Measurements from ENCODE around the gene TRAPPC2L.

Gene TRAPPC2L

DNA sequence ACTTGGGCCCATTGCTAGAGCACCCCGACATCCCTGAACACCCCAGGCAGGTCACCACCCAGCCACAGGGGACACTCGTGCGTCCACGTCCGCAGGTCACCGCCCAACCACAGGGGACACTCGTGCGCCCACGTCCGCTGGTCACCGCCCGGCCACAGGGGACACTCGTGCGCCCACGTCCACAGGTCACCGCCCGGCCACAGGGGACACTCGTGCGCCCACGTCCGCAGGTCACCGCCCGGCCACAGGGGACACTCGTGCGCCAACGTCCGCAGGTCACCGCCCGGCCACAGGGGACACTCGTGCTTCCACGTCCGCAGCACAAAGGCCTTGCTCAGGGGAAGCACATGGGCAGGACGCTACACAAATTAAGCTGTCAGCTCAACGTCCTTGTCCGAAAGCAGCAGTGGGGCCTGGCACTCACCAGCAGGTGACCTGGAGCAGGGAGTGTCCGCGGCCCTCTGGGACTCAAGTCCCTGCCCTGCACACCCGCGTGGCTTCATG is 17.8 kb upstream of the TRAPPC2L start:
- no peak for DNase-seq (ENCODE audit: low read depth)

DNA sequence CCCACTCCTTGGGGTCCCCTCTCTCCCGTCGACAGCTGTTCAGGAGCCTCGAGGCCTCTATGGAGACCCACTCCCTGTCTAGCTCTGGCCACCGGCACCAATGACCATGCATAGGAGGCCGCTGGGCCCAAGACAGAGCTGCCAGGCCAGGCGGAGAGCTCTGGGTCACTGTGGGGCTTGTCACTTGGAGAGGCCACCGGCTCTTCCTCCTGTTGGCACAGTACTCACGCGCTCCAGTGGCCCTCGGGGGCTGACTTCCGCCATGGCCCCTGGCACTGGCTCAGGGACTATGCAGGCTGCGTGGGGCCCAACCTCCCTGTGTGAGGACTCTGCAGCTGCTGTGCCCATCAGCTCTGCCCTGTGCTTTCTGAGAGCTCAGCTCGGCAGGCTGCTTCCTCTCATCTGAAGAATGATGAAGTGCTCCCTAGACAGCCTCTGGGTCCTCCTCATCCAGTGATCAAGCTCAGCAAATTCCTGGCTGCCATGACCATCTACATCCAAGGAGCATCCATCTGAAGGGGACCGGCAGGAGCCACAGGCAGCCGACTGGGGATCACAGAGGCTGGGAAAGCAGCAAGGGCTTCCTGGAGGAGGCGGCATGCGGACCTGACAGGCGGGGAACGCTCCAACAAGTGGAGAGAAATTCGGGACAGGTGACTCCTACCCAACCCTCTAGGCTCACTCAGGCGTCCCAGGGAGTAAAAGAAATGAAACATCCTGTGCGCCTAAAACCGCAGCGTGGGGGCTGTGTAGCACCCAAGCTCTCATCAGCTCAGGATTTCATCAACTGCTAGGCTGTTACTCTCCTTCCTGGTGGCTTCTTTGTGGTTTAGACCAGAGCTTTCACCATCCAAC is 17.0 kb upstream of the TRAPPC2L start:
- DNase-seq (ENCODE audit: low read depth): no peak

DNA sequence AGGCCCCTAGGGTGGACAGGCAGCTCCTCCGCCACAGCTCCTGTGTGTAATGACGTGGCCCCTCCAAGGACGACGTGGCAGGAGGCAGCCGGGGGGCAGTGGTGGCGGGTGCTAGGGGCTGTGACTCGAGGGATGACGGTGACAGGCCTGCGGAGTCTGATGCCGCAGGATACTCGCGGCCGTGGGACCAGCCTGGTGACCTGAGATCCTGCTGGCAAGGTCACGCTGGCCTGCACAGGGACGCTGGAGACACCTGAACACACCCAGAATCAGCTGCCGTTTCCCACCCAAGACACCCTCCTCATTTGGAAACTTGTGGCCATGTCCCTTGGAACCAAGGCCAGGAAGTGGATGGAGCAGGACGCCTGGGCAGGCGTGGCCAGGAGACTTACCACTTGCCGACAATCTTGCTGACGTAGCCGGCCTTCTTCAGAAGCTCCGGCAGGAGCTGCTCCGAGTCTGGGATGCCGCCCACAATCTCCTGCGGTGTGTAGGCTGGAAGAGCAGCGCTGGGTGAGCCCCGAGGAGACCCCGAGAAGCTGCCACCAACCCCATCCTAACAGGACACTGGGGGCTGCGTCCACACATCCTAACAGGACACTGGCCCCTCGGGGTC is 16.2 kb upstream of the TRAPPC2L start:
- no peak for DNase-seq (ENCODE audit: low read depth)

DNA sequence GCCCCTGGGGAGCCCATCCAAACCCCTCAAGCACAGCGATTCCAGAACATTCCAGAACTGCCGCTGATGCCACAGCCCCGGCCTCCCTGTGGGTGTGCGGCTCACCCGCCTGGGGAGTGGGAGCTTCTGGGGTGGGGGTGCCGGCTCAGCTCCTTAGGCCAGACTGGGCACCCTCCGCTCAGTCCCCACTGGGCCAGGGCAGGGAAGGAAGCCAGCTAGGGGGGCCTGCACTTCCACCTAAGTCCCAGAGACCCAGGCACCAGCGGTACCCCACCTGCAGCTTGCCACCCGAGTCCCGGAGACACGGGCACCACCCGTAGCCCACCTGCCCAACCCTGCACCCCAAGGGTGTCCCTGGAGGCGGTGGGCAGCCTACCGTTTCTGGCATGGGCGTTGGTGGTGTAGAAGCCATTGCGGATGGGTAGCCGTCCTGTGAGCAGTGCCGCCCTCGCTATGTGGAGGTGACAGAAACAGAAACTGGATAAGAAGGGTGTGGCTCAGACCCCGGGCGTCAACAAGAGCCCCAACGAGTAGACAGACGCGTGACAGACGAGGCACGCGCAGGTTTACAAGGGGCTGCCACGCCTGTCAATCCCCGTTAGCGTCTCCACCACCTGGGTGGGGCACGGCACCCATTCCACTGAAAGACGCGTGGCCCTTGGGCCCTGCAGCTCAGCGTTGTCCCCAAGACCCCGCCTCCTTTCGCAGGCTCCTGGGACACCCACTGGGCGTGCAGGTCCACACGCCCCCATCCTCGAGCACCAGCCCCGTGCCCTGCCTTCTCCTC is 15.2 kb upstream of the TRAPPC2L start:
- no peak for DNase-seq (ENCODE audit: low read depth)

DNA sequence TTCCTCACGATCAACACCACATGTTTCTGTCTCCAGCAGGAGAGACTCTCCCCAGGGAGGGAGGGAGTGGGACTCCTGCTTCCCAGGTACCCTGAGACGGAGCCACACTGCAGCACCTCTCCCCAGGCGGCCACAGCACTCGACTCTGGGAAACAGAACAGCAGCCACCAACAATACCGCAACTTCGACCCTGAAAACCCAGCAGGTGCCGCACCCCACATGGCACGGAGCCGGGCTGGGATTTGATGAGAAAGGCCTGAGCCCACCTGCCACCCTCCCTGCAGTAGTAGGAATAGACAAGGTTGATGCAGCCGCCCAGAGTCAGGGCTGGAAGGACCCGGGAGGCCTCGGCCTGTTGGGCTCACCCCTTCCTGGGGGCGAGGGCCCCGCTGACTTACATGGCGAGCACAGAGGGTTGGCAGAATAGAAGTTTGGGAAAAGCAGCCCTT is 14.6 kb upstream of the TRAPPC2L start:
- no peak for DNase-seq (ENCODE audit: low read depth)

DNA sequence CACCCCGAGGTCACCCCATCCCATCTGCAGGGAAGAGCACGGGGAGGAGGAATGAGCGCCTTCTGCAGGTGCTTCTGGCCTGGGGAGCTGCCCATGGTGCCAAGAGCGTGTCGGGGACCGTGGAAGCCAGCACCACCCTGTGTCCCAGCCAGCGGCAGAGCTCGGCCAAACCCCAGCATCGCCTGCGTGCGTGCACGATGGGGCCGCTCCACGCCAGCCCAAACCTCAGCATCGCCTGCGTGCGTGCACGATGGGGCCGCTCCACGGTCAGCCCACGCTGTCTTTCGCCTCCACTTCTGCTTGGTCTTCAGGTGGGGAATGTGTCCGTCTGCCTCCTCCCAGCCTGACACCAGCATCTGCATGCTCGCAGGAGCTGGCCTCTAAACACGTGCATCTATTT is 14.1 kb upstream of the TRAPPC2L start:
- no peak for DNase-seq (ENCODE audit: low read depth)

DNA sequence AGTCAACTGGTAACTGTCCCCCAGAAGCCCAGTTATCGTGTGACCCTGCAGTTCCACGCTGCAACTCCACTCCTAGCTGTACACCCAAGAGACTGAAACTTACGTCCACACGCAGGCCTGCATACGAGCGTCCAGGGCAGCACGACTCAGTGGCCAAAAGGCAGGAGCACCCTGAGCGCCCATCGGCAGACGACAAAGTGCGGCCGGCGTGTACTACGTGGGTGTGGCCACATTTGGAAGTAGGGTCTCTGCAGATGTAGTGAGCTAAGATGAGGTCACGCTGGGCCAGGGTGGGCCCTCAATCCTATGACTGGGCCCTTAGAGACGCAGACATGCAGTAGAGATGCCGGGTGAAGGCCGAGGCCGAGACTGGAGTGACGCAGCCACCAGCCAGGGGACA is 13.7 kb upstream of the TRAPPC2L start:
- DNase-seq (ENCODE audit: low read depth): no peak

DNA sequence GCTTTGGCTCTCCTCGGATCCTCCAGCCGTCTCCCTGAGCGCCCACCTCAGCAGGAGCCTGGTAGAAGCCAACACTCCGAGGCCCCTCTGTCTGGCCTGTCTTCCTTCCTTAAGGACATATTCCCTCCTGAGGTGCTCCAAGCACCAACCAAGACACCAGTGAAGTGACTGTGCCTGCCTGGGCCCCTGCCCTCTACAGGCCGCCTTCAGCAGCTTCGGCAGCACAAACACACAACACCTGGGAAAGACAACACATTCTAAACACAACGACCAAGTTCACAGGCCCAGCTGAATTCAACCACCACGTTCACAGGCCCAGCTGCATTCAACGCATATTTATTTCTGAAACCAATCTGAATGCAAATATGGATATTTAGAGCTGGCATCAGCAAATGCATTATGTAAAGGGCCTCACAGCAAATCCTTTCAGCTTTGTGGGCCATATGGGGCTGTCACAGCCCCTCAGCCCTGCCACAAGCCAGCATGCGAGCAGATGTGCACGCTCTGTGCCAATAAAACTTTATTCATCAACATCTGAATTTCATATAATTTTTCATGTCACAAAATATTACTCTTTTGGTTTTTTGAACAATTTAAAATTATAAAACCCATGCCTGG is 12.4 kb upstream of the TRAPPC2L start:
- no peak for DNase-seq (ENCODE audit: low read depth)

DNA sequence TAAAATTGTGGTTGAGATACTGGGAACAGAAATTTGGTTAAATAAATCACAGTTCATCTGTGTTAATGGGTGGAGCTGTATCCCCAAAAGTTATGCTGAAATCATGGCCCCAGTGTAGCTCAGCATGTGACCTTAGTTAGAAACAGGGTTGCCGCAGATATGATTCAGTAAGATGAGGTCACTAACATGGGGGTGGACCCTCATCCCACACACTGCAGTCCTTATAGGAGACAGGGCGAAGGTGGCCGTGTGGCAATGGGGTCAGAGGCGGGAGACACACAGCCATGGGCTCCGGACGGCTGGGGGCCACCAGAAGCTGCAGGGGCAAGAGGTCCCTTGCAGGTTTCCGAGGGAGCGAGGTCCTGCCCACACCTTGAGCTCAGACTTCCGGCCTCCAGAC is 10.8 kb upstream of the TRAPPC2L start:
- no peak for DNase-seq (ENCODE audit: low read depth)

DNA sequence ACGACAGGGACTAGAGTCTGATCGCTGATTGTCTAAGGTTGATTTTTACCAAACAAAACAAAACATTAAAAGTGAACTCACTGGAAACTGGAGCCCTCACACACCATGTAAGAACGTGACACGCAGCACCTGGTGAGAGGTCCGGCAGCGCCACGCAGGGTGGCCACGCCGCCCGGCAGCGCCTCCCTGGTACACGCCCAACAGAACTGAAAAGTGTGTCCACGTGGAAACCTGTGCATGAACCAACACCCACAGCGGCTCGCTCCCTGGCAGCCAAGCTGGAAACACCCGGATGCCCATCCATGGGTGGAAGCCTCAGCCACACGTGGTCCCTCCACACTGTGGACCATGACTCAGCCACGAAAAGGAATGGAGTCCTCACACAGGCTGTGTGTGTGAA is 9.3 kb upstream of the TRAPPC2L start:
- no peak for DNase-seq (ENCODE audit: low read depth)

DNA sequence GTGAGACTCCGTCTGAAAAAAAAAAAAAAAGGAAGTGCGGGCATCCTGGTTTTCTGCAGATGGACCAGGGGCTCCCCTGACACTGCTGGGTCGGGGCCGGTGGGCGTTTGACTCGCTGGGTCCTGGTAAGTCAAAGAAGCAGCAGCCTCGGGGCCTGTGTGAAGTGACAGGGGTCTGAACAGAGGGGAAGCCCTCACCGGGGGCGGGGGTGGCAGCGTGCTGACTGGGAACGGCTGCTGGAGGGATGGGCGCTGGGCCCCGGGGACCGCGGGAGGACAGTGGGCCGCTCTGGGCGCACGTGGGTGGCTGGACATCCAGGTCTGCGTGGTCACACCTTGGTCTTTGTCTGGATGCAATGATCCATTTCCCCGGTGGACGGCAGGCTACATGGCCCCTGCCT is 8.4 kb upstream of the TRAPPC2L start:
- DNase-seq (ENCODE audit: low read depth): no peak

DNA sequence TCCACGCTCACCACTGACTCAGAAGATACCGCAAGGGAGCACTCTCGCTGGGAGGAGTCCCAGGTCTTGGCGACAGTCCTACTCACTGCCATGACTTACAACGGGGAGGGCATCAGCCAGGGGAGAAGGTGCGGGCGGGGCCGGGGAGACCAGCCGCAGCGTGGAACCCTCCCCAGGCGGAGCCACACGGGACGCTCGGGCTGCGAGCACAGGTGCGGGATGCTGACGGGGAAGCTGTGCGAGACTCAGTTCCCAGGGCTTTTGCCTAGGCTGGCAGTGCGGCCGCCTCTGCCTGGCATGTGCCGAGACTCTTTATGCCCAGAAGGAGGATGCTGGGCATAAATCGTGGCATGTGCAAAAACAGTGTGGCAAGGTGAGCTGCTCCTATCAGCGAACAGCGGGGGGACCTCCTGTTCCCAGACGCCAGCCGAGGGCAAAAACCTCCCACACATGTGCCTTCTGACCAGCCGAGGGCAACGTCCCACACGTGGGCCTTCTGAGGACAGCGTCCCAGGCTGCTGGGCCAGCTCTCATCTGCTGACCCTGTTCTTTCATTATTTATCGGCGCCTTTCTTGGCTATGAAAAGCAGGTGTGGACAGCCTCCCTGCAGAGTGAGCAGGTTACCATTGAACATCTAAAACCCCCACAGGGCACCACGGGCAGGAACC is 6.3 kb upstream of the TRAPPC2L start:
- DNase-seq (ENCODE audit: low read depth): no peak

DNA sequence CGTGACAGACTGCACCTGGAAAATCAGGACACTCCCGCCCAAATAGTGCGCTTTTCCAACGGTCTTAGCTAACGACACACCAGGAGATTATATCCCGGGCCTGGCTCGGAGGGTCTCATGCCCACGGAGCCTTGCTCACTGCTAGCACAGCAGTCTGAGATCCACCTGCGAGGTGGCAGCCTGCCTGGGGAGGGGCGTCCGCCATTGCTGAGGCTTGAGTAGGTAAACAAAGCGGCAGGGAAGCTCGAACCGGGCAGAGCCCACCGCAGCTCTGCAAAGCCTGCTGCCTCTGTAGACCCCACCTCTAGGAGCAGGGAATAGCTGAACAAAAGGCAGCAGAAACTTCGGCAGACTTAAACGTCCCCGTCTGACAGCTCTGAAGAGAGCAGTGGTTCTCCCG is 5.3 kb upstream of the TRAPPC2L start:
- no peak for DNase-seq (ENCODE audit: low read depth)

DNA sequence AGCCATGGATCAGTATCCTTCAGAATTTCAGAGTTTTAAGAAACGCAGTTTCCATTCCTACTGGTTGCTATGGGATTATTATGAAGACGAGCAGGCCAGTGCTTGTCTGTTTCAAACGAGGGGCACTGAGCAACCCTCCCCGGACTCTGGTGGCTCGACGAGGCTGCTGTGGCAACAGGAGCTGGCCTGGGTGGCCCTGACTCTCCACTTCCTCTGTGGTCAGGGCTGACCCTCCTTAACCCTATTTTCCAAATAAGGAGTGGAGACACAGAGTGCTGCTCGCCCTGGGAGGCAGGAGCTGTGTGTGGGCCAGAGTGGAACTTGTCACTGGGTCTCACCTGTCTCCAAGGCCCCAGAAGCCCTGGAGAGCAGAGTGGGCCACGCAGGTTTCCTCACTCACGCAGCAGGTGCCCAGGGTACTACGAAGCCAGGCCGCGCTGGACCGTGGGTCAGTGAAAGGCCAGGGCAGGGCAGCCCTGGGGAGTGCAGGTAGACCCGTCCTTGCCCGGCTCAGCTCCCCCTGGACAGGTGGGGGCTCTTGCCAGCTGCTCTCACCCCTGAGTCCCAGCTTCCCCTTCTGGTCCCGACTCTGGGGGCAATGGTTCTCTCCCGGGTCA is 3.5 kb upstream of the TRAPPC2L start:
- DNase-seq (ENCODE audit: low read depth): no peak

DNA sequence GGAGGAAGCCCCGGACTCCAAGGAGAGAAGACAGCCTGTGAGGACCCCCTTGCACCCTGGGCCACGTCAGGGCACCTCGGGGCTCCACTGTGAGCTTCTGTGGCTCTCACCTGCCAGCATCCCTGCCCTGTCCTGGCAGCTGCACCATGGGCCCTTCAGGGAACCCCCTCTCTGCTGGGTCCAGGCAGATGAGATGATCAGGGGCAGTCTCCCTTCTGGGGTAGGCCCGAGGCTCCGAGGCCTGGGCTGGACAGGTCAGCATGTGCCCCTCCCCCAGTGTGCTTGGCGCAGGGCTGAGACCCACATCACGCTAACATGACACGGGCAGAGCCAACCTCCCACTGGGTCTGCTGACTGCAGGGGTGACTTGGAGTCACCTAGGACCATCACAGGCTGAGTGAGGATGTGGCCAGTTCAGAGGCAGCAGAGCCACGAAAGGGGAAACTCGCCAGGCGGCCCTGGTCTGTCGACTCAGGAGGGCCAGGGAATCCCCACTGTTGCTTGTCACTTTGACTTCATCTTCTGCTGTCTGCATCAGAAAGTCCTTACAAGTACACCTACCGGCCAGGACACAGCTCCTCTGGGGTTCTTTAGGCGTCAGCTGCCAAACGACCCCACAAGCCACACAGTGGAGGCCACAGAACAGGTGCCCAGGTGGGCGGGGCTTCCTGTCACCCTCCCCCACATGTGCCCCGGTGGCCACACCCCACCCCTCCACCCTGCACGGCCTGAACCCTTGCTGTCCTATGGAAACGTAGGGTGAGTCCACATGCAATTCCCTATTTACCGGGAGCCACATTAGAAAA is 2.4 kb upstream of the TRAPPC2L start:
- no peak for DNase-seq (ENCODE audit: low read depth)

DNA sequence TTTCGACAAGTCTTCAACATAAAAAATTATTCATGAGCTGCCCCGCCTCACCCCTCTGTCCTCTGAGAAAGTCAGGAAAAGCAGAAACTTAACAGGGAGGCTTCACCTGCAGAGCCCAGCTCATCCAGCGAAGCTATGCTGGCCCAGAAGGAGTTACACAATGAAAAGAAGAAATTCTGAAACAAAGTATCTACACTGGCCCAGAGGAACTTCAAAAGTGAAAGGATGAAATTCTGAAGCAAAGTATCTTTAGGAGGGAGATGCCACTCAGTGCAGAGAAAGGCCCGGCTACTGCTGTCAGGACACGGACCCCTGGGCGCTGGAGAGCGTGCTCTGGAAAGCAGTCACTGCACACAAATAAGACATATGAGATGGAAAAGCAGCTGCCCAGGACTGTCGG is 1.8 kb upstream of the TRAPPC2L start:
- no peak for DNase-seq (ENCODE audit: low read depth)

DNA sequence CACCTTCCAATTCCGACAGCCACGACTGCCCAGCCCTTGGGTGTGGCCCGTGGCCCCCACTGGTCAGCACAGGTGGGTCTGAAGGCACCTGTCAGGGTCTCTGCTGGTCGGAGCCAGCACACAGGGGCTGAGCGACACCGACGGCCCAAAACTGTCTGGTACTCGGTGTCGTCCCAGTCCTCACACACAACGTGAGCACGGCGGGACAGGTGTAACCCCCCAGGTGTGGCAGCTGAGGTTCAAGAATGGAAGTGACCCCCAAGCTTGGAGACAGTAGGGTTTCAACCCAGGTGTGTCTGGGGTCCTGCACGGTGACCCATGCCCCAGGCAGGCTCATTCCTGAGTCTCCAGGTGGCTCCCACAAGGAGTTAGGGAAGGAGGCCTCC is 1.2 kb upstream of the TRAPPC2L start:
- no peak for DNase-seq (ENCODE audit: low read depth)

DNA sequence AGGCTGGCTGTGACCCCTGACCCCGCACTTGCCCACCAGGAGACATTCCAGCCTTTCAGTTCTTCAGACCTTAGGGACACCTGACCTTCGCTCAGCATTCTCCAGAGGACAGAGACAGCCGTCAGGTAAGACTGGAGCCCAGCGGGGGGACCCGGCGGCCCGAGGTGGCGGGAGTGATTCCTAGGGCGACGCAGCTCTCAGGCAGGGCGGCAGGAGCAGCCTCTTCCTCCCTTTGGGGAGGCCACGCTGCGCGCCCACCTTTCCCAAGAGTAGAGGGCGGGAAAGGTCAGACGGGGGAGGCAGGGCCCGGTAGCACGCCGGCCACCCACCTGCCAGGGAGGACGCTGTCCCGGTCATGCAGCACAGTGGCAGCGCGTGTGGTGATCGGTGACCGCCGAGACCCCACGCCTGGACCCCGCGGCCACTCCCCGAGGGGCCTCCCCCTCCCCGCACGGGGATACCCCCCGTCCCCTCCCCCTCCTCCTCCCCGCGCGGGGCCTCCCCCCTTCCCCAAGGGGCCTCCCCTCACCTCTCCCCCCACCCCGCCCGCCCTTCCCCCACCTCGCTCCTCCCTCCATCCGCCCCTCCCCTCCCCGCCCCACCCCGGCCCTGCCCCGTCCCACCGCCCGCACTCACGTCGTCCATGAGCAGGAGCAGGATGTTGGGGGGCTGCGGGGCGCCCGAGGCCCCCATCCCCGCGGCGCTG is 652 bp upstream of the TRAPPC2L start:
- no peak for DNase-seq (ENCODE audit: low read depth)

DNA sequence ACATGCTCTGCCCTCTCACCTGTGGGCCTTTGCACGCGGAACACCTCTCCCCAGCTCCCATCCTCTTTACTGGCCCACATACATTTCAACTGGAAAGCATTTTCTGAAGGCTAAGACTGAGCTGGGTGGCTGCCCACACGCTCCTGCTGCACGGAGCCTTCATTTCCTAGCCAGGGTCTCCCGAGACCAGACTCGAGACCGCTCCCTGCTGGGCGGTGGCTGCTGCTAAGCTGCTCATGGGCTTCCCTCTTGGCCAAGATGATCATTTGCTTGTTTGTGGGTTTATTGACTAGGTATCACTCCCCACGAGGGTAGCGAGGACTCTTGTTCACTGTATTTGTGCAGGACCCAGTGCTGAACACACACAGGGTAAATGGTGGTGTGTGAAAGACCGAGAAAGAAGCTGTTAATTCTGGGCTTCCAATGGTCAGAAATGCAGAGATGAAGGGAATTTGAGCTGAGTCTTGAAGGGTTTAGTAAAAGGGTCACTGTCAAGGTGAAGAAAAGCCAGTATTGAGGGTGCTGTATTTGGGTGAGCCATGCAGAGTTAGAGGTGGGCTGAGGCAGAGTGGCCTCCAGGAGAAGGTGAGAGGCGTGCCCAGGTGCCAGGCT is 907 bp downstream of the TRAPPC2L start:
- DNase-seq (ENCODE audit: low read depth): peak; percentile 52
